Glomerular endothelial cell (primary cell): ENCODE results near the gene GUCY1A1. TPM values are rescaled to one million over a fixed set of nuclear protein-coding genes. Genes with fewer than 3 reads are reported as not detected.
"Not testable (repeated sequence)": the region's sequence is repeated elsewhere in the genome, so short reads cannot be mapped to it uniquely, and the experiment has no call there.

Source experiments
- DNase-seq: peaks from one replicate; pipeline ENCODE4 v3.0.0-alpha.2; 2011; ENCODE audit warnings: low read depth, low spot score; ENCODE audit errors: extremely low read depth
- total RNA-seq: library from RNA; depleted of rRNA; stranded (reverse); fragments of >200 nt; gene quantifications from 2 replicates; pipeline ENCODE4 v1.2.3, GENCODE V29; 2015

GUCY1A1 gene, protein sequence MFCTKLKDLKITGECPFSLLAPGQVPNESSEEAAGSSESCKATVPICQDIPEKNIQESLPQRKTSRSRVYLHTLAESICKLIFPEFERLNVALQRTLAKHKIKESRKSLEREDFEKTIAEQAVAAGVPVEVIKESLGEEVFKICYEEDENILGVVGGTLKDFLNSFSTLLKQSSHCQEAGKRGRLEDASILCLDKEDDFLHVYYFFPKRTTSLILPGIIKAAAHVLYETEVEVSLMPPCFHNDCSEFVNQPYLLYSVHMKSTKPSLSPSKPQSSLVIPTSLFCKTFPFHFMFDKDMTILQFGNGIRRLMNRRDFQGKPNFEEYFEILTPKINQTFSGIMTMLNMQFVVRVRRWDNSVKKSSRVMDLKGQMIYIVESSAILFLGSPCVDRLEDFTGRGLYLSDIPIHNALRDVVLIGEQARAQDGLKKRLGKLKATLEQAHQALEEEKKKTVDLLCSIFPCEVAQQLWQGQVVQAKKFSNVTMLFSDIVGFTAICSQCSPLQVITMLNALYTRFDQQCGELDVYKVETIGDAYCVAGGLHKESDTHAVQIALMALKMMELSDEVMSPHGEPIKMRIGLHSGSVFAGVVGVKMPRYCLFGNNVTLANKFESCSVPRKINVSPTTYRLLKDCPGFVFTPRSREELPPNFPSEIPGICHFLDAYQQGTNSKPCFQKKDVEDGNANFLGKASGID
- 0.70 and 2.2 TPM in 2 replicates for total RNA-seq

DNA sequence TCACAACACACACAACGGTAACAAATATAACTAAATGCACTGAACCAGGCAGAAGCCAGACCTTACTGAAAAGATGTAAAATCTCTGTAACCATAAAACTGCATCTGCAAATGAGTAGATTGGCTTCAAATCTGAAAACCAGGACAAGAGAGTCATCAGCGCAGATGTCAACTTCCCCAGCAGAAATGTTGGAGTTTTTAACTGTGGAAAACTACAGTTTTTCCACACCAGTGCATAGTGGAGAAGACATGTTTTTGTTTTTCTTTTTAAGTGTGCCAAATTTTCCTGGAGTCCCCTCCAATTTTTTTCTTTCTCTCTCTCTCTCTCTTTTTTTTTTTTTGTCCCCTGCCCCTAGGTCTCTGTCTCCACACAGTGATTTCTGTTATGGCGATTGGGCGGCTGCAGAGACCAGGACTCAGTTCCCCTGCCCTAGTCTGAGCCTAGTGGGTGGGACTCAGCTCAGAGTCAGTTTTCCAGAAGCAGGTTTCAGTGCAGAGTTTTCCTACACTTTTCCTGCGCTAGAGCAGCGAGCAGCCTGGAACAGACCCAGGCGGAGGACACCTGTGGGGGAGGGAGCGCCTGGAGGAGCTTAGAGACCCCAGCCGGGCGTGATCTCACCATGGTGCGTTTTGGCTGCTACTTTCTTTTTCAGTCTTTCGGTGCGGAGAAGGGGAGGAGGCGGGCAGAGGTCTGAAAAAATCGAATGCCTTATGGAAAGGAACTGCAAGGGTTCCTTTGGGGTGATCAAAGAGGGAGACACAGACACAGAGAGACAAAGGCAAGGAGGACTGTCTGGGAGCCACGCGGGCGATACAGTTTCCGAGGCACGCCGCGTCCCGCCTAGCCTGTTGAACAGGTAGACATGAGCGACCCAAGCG is at the start of gene GUCY1A1:
Gene GUCY1A1, plus strand, starts transcription at position 505 of the 878 bp plus-strand sequence. CDS start 30,020 bp downstream, outside the sequence.
- DNase-seq = no peak

DNA sequence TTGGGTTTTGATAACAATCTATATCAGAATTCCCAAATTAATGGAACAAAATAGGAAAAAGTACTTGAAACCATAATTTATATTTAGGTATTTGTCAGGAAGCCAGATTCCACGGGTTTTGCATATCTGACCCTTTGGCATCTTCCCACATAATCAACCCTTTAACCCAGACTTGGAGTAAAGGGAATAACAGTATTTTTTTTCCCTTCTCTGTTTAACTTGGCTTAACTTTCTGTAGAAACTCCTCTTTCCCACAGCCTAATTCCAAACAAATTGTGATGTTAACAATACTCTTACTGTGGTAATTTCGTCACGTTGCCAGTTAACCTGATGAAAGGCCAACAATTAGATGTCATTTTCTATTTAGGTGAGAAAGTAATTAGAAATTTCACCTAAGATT is 49.4 kb upstream of the GUCY1A1 start:
- no peak for DNase-seq

DNA sequence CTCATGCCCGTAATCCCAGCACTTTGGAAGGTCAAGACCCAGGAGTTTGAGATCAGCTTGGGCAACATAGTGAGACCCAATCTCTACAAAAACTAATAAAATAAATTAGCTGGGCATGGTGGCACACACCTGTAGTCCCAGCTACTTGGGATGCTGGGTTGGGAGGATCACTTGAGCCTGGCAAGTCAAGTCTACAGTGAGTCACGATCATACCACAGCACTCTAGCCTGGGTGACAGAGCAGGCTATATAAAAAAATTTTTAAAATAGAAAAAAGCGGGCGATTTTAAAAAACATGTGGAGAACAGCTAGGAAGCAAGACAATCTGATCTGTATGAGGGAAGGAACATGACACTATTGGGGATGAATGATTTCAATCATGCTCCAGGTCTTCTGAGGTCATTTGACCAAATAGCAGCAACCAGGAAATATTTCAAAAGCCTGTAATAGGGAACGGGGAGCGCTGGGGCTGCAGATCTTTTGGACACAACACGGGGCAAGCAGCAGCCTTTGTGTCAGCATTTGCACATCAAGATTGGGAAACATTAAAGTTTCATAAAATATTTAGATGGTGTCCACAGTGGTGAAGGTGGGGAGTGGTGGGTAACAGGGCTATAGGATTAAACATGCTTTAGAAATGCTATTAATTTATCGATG is 48.3 kb upstream of the GUCY1A1 start:
- DNase-seq = no peak

DNA sequence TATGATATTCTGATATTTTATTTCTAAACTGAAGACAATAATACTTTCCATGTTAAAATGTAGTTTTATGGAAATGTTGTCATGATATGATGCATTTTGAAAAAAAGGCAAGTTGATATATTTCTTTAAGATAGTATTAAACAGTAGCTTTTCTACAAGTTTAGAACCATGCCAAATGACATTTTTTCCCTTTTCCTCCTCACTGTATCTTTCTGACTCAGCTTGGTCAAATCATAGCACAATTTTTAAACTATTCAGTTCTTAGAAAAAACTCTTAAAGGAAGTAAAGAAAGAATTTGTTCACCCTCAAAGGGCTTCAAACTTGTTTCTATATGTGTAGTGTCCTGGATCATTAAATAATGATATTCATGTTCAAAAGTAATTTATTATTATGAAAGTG is 46.0 kb upstream of the GUCY1A1 start:
- no peak for DNase-seq

DNA sequence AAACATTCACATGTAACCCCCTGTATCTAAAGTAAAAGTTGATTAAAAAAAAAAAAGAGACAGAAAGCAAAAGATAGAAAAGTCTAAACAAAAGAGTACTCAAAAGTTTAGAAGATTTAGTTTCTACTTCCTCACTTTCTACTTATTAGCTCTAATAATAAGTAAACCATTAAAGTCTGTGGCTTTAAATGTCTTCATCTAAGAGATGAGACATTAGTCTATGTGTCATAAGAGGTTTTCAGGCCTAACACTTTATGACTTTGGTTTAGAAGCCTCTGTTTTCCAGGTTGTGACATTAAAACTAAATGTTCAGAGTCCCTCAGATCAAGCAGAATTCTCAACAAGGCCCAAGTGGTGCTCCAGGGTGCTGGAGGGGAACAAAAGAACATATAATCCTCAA is 42.2 kb upstream of the GUCY1A1 start:
- DNase-seq = no peak

DNA sequence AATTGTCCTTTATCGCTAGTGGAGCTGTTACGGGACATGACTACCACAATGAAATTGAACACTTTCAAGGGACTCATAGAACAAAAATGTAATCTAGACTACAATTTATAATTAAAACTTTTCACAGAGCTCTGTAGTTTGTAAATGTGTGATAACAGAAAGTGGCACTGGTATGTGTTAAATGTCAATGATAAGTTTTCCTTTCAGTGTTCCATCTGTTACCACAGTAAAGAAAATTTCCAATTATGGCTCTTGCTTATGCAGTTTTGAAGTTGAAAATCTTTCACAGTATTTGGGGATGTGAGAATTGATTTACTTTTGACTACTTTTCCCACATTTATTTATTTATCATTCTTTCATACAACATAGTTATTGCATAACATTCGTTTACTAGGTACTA is 40.1 kb upstream of the GUCY1A1 start:
- no peak for DNase-seq

DNA sequence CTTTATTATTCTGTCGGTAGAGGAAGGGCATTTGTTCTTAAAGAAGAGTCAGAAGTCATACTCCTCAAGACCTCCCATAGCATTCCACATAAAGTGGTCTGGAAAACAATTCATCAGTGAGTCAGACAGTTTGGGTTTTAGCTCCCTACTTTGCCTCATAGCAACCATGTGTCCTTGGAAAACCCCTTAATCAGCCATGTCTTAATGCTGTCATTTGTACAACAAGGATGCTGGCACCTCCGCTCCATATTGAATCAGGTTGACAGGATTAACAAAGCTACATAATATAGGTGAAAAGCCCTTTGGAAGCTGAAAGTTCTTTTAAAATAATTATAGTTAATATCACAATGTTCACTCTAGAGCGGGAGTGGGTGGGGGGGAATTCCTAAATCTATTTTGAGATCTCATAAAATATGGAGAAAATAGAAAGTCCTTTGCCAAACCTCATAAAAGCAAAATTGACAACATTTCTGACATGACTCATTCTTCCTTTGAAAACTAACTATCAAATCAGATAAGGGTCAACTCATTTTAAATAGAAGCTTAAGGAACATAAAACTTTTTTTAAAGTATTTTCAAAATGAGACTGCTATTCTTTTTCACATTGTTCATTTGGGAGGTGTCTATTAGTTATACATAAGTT is 37.3 kb upstream of the GUCY1A1 start:
- DNase-seq = no peak

DNA sequence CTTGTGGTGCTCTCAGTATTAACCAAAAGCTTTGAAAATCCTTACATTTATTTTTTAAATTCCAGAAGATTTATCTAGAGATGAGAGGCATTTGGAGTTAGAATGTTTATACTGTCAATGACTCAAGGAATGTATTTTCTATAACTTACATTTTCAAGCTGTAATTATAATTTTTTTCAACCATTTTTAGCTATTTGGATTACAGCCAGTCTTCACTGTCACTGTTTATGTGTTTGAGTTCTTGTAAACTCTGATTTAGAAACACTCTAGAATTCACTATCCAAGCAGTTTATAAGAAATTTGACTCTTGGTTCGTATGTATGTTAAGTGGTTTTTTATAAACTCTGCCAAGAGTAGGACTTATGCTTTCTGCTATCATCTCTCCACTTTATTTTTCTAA is 36.7 kb upstream of the GUCY1A1 start:
- no peak for DNase-seq

DNA sequence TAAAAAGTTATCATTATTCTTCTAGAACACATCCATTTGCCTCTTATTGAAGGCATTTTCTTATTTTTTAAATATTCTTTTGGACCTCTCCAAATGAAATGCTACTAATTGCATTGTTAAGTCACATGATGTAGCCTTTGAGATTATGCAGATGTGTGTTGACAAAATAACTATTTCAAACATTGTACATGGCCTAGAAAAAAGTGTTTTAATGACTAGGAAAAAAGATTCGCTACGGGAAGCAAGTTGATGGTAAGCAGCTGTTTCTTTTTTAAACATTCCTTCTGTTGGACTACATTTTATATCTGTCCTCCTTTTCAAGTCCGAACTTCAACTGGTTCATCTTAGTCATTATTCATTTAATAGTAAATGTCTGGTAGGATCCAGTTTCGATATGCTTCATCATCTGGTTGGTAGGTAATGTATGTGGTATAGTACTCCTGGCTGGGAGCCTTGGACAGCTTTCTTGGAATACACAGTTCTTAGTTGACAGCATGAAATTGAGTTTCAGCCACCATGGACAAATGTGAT is 34.3 kb upstream of the GUCY1A1 start:
- no peak for DNase-seq

DNA sequence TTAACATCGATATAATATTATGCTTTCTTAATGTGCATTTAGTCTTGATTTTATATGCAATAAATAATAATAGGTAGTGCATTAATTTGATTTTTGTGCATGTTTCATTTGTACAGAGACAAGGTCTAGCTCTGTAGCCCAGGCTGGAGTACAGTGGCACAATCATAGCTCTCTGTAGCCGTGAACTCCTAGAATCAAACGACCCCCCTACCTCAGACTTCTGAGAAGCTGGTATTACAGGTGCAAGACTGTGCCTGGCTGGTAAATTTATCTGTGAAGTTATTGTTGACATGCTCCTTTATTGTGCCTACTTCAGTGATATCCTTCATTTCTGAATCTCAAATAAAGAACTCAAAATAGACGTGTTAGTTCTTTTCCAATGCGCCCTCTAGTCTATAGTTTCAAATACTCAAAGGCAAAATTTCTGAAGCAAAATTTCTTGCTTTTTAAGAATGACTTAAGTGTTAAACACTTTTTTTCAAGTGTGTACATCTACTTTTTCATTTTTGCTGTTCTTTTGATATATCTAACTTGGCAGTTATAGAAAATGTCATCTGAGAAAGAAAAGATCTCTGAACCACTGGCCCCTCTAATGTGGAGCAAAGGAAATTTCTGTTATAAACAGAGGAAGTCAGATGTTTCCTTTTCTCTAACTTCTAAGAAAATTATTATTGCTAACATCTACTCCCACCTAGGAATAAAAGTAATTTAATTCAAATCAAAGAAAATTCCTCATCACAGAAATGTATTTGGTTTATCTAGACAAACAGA is 28.3 kb upstream of the GUCY1A1 start:
- DNase-seq = no peak

DNA sequence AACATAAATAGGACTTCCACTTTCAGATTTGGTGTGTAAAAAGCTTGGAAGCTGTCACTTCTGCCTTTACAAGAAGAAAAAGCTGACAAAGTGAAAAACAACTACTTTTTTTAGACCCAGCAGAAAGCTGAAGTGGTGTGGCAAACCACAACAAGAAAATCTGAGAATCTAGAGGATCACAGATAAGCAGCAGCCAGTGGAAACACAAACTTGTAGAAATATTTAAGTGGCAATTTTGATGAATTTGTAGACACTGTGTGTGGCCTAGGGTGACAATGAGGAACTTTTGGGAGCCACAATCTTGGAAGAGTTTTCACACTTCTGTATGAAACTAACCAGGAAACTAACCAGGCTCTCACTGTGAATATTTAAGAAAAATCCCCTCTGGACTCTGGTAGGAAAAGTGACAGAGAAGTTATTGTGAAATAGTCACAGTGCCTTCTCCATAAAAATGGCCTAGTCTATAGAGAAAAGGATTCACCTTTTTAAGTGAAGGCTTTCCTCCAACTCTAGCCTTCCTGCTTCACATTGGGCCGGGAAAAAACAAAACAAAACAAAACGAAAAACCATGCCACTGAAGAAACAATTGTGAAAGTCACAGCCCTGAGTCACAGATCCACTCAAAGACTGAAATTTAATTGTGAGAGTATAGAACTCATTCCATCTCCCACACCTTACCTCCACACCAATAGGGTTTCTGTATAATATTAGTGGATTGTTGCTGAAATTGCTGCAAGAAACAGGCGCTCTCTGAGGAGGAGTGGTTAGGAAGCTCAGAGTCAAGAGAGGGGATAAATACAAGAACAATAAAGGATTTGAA is 26.7 kb upstream of the GUCY1A1 start:
- DNase-seq = no peak

DNA sequence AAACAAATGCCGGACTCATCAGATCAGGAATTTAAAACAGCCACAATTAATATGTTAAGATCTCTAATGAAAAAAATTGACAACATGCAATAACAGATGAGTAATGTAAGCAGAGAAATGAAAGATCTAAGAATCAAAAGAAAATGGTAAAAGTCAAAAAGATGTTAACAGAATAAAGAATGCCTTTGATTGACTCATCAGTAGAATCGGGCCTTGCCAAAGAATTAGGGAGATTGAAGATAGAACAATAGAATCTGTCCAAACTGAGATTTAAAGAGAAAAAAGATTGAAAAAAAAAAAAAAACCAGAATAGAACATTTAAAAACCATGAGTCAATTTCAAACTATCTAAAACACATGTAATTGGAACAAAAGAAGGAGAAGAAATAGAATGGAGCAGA is 25.9 kb upstream of the GUCY1A1 start:
- no peak for DNase-seq

DNA sequence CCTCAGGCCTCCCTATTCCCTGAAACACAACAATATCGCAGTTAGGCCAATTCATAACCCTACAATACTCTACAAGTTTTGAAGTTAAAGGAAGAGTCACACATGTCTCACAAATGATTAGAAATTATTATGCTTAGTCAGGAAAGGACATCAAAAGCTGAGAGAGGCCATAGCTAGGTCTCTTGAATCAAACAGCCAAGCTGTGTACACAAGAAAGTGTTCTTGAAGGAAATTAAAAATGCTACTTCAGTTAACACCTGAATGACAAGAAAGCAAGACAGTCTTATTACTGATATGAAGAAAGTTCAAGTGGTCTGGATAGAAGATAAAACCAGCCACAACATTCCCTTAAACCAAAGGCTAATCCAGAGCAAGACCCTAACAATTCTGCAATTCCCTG is 23.6 kb upstream of the GUCY1A1 start:
- no peak for DNase-seq

DNA sequence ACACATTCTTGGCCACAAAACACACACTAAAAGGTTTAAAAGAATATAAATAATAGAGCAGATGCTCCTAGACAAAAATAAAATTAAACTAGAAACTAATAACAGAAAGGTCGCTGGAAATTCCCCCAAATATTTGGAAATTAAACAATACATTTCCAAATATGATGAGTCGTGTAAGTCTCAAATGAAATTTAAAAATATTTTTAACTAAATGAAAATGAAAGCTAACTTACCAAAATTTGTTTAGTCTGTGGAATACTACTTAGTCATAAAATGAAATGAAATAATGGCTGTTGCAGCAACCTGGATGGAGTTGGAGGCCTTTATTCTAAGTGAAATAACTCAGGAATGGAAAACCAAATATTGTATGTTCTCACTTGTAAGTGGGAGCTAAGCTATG is 20.6 kb upstream of the GUCY1A1 start:
- DNase-seq = no peak

DNA sequence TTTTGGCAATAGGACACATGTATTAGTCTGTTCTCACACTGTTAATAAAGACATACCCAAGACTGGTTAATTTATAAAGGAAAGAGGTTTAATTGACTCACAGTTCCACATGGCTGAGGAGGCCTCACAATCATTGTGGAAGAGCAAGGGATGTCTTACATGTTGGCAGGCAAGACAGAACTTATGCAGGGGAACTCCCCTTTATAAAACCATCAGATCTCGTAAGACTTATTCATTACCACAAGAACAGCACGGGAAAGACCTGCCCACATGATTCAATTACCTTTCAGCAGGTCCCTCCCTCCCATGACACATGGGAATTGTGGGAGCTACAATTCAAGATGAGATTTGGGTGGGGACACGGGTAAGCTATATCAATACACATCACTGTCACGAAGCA is 15.9 kb upstream of the GUCY1A1 start:
- DNase-seq = not testable (repeated sequence)

DNA sequence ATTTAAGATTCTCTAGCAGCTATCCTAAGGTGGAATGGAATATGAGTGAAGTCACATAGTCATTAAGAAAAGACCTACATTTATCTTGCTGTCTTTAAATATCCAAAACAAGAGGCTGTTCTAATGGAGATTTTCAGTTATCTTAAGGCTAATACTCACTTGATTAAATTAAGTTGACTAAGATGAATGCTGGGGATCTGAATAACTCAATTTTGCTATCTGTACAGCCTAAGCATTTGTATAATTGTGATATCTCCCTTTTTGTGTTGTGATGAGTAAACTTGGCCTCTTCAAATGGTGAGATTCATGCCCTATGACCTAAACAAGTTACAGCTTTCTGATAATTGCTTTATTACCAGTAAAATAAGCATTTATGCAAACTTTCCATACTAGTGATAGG is 13.6 kb upstream of the GUCY1A1 start:
- no peak for DNase-seq

DNA sequence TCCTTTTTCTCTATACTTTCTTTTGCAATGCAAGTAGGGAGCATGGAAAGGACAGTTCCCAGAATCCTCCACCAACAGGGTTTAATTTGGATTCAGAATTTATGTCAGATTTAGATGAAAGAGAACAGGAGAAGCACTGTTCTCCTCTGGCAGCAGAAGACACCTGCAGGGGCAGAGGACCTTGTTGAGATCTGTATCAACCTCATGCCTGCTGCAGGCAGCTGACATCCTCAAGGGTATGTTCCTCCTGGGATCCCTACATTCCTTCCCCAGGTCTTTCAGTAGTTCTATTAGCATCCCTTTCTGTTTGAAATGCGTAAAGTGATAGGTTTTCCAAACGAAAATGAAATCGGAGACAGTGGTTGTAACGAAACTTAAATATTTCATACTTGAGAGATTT is 10.6 kb upstream of the GUCY1A1 start:
- no peak for DNase-seq

DNA sequence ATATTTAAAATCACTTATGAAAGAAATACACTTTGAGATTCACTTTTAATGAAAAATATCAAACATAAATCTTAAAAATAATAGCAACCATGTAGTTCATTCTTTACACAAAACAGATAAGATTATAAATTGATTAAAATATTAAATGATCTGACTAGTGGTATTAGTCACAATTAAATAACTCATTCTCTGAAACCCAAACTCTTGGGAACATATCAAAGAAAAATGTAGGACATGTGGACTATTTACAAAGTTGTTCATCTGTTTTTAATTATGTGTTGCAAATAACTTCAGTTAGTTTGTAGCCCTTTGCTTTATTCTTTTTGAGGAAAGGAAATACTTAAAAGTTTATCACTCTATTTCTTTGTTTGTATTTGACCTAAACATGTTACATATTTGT is 9.5 kb upstream of the GUCY1A1 start:
- DNase-seq = no peak
